GM23338 (cell line): ENCODE measurements around the gene GDF11. TPM values are rescaled to one million over a fixed set of nuclear protein-coding genes. Genes with fewer than 3 reads are reported as not detected.

Source experiments
- ATAC-seq: fragments of 200-7000 bp; cut with Tn5 transposase; 3 replicates; pipeline ENCODE4 v1.9.1; 2020
- DNase-seq: peaks from one replicate; pipeline ENCODE4 v3.0.0-alpha.2; 2015; ENCODE audit warnings: low spot score
- H2AFZ ChIP-seq: fragments of 200-600 bp; sonication (generic); 2 replicates; pipeline ENCODE4 v1.8.0; 2016; ENCODE audit warnings: antibody characterized with exemption, mild to moderate bottlenecking, moderate library complexity
- H3F3A ChIP-seq: fragments of 200-600 bp; sonication (generic); replicated peaks from 2 replicates; pipeline ENCODE4 v1.8.0; 2017; ENCODE audit warnings: antibody characterized with exemption, mixed run types, low read depth
- H3K27ac ChIP-seq: fragments of 200-600 bp; sonication (generic); 2 replicates; pipeline ENCODE4 v1.6.1; 2016; ENCODE audit warnings: low read depth
- H3K27me3 ChIP-seq: fragments of 200-600 bp; sonication (generic); 2 replicates; pipeline ENCODE4 v1.8.0; 2016; ENCODE audit warnings: mild to moderate bottlenecking, mixed run types, moderate library complexity; ENCODE audit not compliant: insufficient read depth
- H3K36me3 ChIP-seq: fragments of 200-600 bp; sonication (generic); 2 replicates; pipeline ENCODE4 v1.8.0; 2016; ENCODE audit warnings: mild to moderate bottlenecking; ENCODE audit not compliant: insufficient read depth
- H3K4me1 ChIP-seq: fragments of 200-600 bp; sonication (generic); 2 replicates; pipeline ENCODE4 v1.8.0; 2016; ENCODE audit warnings: mild to moderate bottlenecking, moderate library complexity; ENCODE audit not compliant: insufficient read depth
- H3K4me2 ChIP-seq: fragments of 200-600 bp; sonication (generic); 2 replicates; pipeline ENCODE4 v1.7.1; 2017; ENCODE audit warnings: mixed run types
- H3K4me3 ChIP-seq: fragments of 200-600 bp; sonication (generic); 2 replicates; pipeline ENCODE4 v1.6.1; 2016; ENCODE audit warnings: mixed run types
- H3K79me2 ChIP-seq: fragments of 200-600 bp; sonication (generic); replicated peaks from 2 replicates; pipeline ENCODE4 v1.8.0; 2017; ENCODE audit warnings: mild to moderate bottlenecking; ENCODE audit not compliant: insufficient read depth
- H3K9me2 ChIP-seq: fragments of 200-600 bp; sonication (generic); 2 replicates; pipeline ENCODE4 v1.8.0; 2017; ENCODE audit not compliant: insufficient read depth
- H4K20me1 ChIP-seq: fragments of 200-600 bp; sonication (generic); replicated peaks from 2 replicates; pipeline ENCODE4 v1.8.0; 2017; ENCODE audit warnings: mild to moderate bottlenecking; ENCODE audit not compliant: insufficient read depth
- H3K27ac Mint-ChIP-seq: 2 replicates; pipeline ENCODE4 v1.8.0; 2020; ENCODE audit warnings: inconsistent platforms, mild to moderate bottlenecking, moderate library complexity, mixed read lengths
- H3K27me3 Mint-ChIP-seq: 3 replicates; pipeline ENCODE4 v1.8.0; 2022; ENCODE audit warnings: low read depth, mild to moderate bottlenecking, moderate library complexity, mixed read lengths, inconsistent platforms; ENCODE audit not compliant: insufficient read depth, poor library complexity
- H3K36me3 Mint-ChIP-seq: 3 replicates; pipeline ENCODE4 v1.8.0; 2021; ENCODE audit warnings: low read depth, mild to moderate bottlenecking, inconsistent platforms, moderate library complexity, mixed read lengths
- H3K4me1 Mint-ChIP-seq: 3 replicates; pipeline ENCODE4 v1.8.0; 2020; ENCODE audit warnings: mild to moderate bottlenecking, inconsistent platforms, mixed read lengths
- H3K4me3 Mint-ChIP-seq: 3 replicates; pipeline ENCODE4 v1.8.0; 2021; ENCODE audit warnings: moderate library complexity, mild to moderate bottlenecking, inconsistent platforms, mixed read lengths
- H3K9me3 Mint-ChIP-seq: 3 replicates; pipeline ENCODE4 v1.8.0; 2020; ENCODE audit warnings: moderate library complexity, mild to moderate bottlenecking, inconsistent platforms, mixed read lengths
- CREB1 ChIP-seq: fragments of 250-450 bp; sonication (Bioruptor Pico); IDR thresholded peaks from 2 replicates; pipeline ENCODE4 v1.5.0; 2020; ENCODE audit warnings: low read depth, mild to moderate bottlenecking, moderate library complexity
- EZH2 ChIP-seq: fragments of 200-600 bp; sonication (generic); IDR thresholded peaks from one replicate; pipeline ENCODE4 v1.8.0; 2017; ENCODE audit warnings: antibody characterized with exemption, mild to moderate bottlenecking, low read depth; ENCODE audit not compliant: unreplicated experiment
- JUNB ChIP-seq: IDR thresholded peaks from one replicate; pipeline ENCODE4 v1.6.1; 2016; ENCODE audit warnings: antibody characterized with exemption; ENCODE audit not compliant: unreplicated experiment
- NANOG ChIP-seq: IDR thresholded peaks from 2 replicates; pipeline ENCODE4 v1.6.1; 2016; ENCODE audit warnings: antibody characterized with exemption, borderline replicate concordance
- STAT1 ChIP-seq: IDR thresholded peaks from one replicate; pipeline ENCODE4 v1.6.1; 2016; ENCODE audit warnings: antibody characterized with exemption; ENCODE audit not compliant: unreplicated experiment
- ZNF114 ChIP-seq: fragments of 250-450 bp; sonication (Bioruptor Pico); IDR thresholded peaks from 2 replicates; pipeline ENCODE4 v1.5.0; 2020; ENCODE audit warnings: mild to moderate bottlenecking, moderate library complexity
- ZNF331 ChIP-seq: fragments of 250-450 bp; sonication (Bioruptor Pico); IDR thresholded peaks from 2 replicates; pipeline ENCODE4 v1.5.0; 2020; ENCODE audit warnings: low read depth, mild to moderate bottlenecking, moderate library complexity
- polyA plus RNA-seq: library from polyadenylated mRNA; unstranded; fragments of >200 nt; fragmentation: Nextera tagmentation; extraction: Ambion mirVana; gene quantifications from 2 replicates; pipeline ENCODE4 v1.2.1, GENCODE V29; 2016
- total RNA-seq: library from RNA; depleted of rRNA; stranded (reverse); fragments of >200 nt; shearing (Covaris generic); gene quantifications from 2 replicates; pipeline ENCODE4 v1.2.3, GENCODE V29; 2014
- TF ChIP-seq, protein P1 (sequence below): fragments of 250-450 bp; sonication (Bioruptor Pico); IDR thresholded peaks from 2 replicates; pipeline ENCODE4 v1.5.0; 2020; ENCODE audit warnings: mild to moderate bottlenecking, moderate library complexity
- TF ChIP-seq, protein P2 (sequence below): IDR thresholded peaks from one replicate; pipeline ENCODE4 v1.6.1; 2018; ENCODE audit warnings: antibody characterized with exemption; ENCODE audit not compliant: unreplicated experiment
- TF ChIP-seq, protein P3 (sequence below): IDR thresholded peaks from 2 replicates; pipeline ENCODE4 v1.6.1; 2016; ENCODE audit warnings: antibody characterized with exemption
- TF ChIP-seq, protein P4 (sequence below), 2 experiments: fragments of 200-600 bp in 1 of 2; sonication (generic) in 1 of 2; conservative IDR thresholded peaks; 2 replicates each; pipeline versions ENCODE4 v1.5.1 to v1.6.1; 2016 to 2017; ENCODE audit warnings: antibody characterized with exemption in 2 of 2, low read depth in 2 of 2, mild to moderate bottlenecking in 2 of 2, moderate library complexity in 1 of 2

Gene GDF11
- total and polyA plus RNA-seq, 2 experiments from 2014 or later, result 3.7 to 12.5 TPM

DNA sequence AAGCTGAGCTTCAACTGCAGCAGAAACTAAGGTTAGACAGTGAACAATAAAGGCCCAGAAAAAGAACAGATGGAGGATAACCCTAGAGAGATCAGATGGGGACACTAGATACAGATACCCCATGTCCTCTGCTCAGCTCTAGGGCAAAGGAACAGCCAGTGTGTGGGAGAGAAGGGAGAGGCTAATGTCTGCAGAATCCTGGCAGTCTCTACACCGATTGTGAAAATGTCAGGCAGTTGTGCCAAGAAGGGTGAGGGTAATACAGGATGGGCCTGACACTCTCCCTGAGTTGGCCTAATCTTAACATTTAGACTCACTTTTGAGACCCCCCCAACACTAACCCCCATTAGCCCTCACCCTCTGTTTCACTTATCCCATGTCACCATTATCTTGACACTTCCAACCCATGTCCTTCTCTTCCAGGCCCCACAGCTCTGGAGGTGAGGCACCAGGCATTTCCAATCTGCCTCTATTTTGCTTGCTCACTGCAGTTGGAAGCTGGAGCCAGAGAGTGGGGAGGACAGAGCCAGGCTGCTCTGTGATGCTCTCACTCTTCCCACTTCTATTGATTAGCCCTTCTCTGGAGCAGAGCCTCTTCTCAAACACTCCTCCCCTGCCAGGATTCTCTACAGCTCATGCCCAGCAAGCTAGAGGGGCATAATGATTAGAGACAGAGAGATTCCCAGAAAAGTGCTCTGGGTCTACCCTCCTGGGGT, 30.1 kb upstream of the GDF11 start:
- H3K4me3 Mint-ChIP-seq, result no peak overlapping the region; the same call in 2 of the 3 replicates
- Histone ChIP-seq H3K4me2 (no peak overlapping the region), H3K4me1 (peaks cover 29% of the 10 kb centered on the region), H3K4me3 (no peak overlapping the region), H3K9me2 (no peaks in the 10 kb centered on the region), H3K79me2 (peaks cover 10% of the 10 kb centered on the region; the same call in 1 of the 2 replicates), H3K27me3 (peaks cover 8% of the 10 kb centered on the region; the same call in 1 of the 2 replicates), H2AFZ (no peak overlapping the region), H3K27ac (no peak overlapping the region), H3K36me3 (no peaks in the 10 kb centered on the region), H4K20me1 (no peaks in the 10 kb centered on the region), H3F3A (peaks cover 14% of the 10 kb centered on the region; the same call in 1 of the 2 replicates)
- TF ChIP-seq JUNB (no peak), ZNF114 (no peak), CREB1 (CRISPR knock-in tag) (no peak), STAT1 (no peak), ZNF331 (no peak), EZH2 (no peak), NANOG (no peak)
- TF ChIP-seq, protein P1, sequence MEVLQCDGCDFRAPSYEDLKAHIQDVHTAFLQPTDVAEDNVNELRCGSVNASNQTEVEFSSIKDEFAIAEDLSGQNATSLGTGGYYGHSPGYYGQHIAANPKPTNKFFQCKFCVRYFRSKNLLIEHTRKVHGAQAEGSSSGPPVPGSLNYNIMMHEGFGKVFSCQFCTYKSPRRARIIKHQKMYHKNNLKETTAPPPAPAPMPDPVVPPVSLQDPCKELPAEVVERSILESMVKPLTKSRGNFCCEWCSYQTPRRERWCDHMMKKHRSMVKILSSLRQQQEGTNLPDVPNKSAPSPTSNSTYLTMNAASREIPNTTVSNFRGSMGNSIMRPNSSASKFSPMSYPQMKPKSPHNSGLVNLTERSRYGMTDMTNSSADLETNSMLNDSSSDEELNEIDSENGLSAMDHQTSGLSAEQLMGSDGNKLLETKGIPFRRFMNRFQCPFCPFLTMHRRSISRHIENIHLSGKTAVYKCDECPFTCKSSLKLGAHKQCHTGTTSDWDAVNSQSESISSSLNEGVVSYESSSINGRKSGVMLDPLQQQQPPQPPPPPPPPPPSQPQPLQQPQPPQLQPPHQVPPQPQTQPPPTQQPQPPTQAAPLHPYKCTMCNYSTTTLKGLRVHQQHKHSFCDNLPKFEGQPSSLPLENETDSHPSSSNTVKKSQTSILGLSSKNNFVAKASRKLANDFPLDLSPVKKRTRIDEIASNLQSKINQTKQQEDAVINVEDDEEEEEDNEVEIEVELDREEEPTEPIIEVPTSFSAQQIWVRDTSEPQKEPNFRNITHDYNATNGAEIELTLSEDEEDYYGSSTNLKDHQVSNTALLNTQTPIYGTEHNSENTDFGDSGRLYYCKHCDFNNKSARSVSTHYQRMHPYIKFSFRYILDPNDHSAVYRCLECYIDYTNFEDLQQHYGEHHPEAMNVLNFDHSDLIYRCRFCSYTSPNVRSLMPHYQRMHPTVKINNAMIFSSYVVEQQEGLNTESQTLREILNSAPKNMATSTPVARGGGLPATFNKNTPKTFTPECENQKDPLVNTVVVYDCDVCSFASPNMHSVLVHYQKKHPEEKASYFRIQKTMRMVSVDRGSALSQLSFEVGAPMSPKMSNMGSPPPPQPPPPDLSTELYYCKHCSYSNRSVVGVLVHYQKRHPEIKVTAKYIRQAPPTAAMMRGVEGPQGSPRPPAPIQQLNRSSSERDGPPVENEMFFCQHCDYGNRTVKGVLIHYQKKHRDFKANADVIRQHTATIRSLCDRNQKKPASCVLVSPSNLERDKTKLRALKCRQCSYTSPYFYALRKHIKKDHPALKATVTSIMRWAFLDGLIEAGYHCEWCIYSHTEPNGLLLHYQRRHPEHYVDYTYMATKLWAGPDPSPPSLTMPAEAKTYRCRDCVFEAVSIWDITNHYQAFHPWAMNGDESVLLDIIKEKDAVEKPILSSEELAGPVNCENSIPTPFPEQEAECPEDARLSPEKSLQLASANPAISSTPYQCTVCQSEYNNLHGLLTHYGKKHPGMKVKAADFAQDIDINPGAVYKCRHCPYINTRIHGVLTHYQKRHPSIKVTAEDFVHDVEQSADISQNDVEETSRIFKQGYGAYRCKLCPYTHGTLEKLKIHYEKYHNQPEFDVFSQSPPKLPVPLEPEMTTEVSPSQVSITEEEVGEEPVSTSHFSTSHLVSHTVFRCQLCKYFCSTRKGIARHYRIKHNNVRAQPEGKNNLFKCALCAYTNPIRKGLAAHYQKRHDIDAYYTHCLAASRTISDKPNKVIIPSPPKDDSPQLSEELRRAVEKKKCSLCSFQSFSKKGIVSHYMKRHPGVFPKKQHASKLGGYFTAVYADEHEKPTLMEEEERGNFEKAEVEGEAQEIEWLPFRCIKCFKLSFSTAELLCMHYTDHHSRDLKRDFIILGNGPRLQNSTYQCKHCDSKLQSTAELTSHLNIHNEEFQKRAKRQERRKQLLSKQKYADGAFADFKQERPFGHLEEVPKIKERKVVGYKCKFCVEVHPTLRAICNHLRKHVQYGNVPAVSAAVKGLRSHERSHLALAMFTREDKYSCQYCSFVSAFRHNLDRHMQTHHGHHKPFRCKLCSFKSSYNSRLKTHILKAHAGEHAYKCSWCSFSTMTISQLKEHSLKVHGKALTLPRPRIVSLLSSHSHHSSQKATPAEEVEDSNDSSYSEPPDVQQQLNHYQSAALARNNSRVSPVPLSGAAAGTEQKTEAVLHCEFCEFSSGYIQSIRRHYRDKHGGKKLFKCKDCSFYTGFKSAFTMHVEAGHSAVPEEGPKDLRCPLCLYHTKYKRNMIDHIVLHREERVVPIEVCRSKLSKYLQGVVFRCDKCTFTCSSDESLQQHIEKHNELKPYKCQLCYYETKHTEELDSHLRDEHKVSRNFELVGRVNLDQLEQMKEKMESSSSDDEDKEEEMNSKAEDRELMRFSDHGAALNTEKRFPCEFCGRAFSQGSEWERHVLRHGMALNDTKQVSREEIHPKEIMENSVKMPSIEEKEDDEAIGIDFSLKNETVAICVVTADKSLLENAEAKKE (CRISPR knock-in tag), result no peak
- TF ChIP-seq, protein P2, sequence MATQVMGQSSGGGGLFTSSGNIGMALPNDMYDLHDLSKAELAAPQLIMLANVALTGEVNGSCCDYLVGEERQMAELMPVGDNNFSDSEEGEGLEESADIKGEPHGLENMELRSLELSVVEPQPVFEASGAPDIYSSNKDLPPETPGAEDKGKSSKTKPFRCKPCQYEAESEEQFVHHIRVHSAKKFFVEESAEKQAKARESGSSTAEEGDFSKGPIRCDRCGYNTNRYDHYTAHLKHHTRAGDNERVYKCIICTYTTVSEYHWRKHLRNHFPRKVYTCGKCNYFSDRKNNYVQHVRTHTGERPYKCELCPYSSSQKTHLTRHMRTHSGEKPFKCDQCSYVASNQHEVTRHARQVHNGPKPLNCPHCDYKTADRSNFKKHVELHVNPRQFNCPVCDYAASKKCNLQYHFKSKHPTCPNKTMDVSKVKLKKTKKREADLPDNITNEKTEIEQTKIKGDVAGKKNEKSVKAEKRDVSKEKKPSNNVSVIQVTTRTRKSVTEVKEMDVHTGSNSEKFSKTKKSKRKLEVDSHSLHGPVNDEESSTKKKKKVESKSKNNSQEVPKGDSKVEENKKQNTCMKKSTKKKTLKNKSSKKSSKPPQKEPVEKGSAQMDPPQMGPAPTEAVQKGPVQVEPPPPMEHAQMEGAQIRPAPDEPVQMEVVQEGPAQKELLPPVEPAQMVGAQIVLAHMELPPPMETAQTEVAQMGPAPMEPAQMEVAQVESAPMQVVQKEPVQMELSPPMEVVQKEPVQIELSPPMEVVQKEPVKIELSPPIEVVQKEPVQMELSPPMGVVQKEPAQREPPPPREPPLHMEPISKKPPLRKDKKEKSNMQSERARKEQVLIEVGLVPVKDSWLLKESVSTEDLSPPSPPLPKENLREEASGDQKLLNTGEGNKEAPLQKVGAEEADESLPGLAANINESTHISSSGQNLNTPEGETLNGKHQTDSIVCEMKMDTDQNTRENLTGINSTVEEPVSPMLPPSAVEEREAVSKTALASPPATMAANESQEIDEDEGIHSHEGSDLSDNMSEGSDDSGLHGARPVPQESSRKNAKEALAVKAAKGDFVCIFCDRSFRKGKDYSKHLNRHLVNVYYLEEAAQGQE, result no peak
- TF ChIP-seq, protein P3, sequence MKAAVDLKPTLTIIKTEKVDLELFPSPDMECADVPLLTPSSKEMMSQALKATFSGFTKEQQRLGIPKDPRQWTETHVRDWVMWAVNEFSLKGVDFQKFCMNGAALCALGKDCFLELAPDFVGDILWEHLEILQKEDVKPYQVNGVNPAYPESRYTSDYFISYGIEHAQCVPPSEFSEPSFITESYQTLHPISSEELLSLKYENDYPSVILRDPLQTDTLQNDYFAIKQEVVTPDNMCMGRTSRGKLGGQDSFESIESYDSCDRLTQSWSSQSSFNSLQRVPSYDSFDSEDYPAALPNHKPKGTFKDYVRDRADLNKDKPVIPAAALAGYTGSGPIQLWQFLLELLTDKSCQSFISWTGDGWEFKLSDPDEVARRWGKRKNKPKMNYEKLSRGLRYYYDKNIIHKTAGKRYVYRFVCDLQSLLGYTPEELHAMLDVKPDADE, result no peak
- TF ChIP-seq, protein P4, sequence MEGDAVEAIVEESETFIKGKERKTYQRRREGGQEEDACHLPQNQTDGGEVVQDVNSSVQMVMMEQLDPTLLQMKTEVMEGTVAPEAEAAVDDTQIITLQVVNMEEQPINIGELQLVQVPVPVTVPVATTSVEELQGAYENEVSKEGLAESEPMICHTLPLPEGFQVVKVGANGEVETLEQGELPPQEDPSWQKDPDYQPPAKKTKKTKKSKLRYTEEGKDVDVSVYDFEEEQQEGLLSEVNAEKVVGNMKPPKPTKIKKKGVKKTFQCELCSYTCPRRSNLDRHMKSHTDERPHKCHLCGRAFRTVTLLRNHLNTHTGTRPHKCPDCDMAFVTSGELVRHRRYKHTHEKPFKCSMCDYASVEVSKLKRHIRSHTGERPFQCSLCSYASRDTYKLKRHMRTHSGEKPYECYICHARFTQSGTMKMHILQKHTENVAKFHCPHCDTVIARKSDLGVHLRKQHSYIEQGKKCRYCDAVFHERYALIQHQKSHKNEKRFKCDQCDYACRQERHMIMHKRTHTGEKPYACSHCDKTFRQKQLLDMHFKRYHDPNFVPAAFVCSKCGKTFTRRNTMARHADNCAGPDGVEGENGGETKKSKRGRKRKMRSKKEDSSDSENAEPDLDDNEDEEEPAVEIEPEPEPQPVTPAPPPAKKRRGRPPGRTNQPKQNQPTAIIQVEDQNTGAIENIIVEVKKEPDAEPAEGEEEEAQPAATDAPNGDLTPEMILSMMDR (conservative IDR thresholded peaks at IDR 0.05; ENCODE audit: low read depth in 2 of 2), result no peak
- DNase-seq, result no peak
- H3K27me3 Mint-ChIP-seq, result peaks cover 24% of the 10 kb centered on the region
- no peak overlapping the region for H3K27ac Mint-ChIP-seq
- peaks cover 32% of the 10 kb centered on the region for H3K4me1 Mint-ChIP-seq
- peaks cover 6% of the 10 kb centered on the region; the same call in 2 of the 3 replicates for H3K9me3 Mint-ChIP-seq
- peaks cover 4% of the 10 kb centered on the region; the same call in 2 of the 3 replicates for H3K36me3 Mint-ChIP-seq
- ATAC-seq, result no peak
